ENCODE measurements around the gene PLCB1.
"Not testable (repeated sequence)": the region's sequence is repeated elsewhere in the genome, so short reads cannot be mapped to it uniquely, and the experiment has no call there.

PLCB1 gene

GRCh38 chr20:8156235-8157079 lies 24.4 kb downstream of the PLCB1 start:
- DNase-seq = no peak

- DNase-seq = not testable (repeated sequence)
Measured at GRCh38 chr20:8159217-8159616, 27.2 kb downstream of the PLCB1 start.

DNA sequence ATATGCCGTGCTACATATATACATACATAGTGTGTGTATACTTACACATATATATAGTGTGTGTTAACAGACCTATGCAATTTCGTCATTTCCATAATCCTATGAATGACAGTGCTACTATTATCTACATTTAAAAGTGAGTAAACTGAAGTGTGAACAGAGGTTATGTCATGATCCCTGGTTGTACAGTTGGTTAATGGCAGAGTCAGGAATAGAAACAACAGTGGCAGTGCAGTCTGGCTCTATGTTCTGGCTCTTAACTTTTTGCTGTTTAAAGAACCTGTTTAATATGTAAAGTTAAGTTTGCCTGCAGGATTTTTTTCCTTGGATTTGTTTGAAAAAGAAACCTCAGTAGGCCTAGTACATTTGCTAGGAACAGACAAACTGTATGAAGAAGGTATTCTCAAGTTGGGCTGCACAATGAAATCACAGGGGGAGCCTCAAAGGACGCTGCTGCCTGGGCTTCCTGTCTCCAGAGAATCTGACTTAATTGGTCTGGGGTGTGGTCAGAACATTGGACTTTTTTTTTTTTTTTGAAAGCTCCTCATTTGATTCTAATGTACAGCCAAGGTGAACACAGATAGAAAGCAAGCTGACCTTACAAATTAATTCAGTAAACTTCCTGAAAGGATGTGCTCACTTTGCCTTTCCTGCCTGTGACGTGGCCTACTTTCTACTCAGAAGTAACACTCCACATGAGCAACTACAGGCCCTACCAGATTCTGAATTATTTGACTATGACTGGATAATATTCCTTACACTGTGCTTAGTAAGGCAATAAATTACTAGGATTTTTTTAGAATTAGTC lies 29.4 kb downstream of the PLCB1 start:
- no peak for DNase-seq

DNA sequence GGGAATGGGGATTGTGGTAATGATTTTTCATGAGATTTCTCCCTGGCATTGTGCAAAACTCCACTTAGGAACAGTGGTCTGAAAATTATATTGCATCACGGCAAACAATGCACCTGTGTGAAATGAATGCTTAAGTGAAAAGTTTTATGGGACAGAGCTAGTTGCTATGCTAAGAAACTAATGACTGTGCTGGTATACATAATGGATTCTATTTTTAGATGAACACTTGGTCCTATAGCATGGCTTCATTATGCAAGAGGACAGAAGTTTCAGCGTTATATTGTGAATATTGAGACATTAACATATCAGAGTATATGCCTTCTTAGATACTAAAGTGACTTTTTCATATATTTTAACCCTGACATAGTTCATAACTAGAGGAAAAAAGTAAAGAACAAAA lies 30.5 kb downstream of the PLCB1 start:
- no peak for DNase-seq

DNA sequence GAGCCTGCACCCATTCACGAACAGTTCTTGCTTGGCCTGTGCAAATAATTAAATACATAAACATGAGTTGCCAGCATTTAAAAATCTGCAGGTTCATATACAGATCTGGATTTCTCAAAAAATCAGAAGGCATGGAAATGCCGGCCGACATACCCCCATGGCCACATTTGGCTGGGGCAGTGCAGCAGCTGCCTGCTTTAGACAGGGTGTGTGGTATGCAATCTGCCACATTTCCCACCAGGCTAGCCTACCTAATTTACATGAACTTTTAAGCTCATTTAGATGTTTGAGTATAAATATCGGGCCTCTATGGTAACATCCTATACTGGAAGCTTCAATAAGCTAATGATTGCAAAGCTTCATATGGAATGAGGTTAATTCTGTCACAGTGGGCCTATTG lies 31.5 kb downstream of the PLCB1 start:
- no peak for DNase-seq

DNA sequence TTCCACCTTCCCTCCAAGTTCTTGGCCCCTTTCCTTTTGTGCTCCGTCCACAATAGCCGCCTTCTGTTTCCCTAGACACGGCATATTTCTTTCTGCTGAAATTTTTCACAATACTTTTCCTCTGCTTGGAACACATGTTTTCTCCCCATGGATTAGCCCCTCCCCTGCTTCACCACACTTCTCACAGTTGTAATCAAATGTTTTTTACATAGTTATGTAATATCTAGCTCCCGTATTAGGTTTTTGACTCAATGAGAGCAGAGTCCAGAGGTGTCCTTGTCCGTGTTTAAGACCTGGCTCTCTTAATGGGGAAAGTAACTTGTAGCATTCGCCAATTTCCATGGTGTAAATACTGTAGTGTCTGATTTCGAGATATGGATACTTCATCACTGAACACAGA lies 34.7 kb downstream of the PLCB1 start:
- DNase-seq = no peak

DNA sequence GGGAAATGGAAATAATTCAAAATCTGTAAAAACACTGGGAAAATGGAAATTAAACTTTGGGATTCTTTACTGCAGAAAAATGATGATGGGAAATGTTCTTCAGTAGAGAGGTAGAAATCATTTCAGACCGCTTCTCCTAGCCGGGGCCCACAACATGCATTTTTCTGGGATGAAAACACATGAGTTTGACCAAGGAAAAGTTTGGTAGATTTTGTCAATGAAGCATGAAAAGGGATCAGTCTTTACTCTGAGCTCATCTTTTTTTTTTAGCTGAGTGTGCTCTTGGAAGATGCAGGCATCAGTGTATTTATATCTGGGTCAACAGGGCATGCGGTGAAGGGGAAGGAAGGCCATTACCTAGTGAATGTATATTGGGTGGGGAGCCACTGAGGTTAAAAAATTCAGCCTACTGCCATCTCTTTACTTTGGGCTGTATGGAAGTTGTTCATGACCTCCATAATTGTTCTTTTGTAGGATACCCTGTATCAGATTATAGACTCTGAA lies 36.8 kb downstream of the PLCB1 start:
- no peak for DNase-seq

DNA sequence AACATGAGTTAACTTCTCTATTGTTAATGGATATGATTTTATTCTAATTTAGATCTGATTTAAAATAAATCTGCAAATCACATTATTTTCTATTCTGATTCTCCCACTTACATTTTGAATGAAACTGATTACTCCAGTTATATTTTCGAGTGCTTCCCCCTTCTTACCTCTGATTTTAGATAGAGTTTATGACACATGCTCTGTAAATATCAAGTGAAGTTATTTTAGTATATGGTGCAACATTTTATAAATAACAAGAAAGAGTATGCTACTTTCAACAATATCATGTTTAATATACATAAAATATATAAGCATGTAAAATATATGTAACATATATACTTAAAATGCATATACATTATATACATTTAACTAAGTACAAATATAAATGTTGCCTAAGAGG lies 38.9 kb downstream of the PLCB1 start:
- no peak for DNase-seq

GRCh38 chr20:8172191-8172590 lies 40.1 kb downstream of the PLCB1 start:
- DNase-seq = no peak

DNA sequence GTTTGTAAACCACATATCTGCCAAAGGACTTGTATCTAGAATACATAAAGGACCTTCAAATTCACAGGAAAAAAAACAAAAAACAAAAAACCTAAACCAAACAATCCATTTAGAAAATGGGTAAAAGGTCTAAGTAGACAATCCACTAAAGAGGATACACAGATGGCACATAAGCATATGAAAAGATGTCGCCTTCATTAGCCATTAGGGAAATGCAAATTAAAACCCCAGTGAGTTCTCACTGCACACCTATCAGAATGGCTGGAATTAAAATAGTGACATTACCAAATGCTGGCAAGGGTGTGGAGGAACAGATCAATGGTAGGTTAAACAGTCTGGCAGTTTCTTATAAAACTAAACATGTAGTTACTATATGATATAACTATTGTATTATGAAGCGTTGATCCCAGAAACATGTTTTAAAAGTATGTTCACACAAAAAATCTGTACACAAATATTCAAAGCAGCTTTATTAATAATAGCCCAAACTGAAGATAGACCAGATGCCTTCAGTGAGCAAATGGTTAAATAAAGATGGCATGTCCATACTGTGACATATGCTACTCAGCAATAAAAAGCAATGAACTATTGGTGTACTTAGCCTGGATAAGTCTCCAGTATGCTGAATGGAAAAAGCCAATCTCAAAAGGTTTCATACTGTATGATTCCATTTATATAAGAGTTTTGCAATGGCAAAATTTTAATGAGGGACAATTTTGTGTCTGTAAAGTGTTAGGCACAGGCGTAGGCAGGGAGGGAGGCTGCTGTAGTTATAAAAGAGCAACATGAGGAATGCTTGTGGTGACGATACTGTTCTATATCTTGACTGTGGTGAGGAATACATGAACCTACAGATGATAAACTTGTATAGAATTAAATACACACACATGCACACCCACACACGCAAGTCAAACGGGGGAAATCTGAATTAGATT lies 43.9 kb downstream of the PLCB1 start:
- peak; percentile 28 for DNase-seq

DNA sequence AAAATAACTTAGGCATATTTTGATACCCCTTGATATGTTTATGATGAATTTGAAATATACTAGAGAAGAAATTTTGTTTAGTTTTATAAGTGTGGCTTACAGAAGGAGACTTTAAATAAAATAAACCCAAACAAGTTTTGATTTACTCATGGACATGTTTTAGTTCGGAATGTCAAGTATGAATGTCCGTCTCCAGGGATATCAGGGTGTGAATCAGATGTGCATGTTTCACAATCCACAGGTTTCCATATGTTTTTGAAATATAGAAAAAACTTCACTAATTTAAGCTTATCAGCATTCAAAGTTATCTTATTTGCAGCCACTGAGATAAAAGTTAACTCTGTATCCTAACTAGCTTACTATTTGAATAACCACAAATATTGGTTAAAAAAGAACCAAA lies 51.5 kb downstream of the PLCB1 start:
- DNase-seq = no peak

DNA sequence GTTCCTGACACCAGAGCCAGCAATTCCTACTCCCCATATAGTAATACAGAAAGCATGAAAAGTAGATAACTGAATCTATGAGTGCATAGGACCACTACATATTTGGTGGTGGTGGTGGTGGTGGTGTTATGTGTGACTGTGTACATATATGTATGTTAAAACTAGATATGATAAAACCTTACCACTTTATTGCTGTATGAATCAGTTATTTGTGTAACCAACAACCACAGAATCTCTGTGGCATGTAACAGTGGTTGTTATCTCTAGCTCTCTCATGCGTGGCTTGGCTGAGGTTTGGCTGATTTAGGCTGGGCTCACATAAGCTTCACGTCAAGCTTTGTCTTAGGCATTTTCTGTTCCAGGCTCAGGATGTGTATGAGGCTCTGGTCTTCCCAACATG lies 55.7 kb downstream of the PLCB1 start:
- no peak for DNase-seq

- DNase-seq = no peak
Measured at GRCh38 chr20:8190043-8190880, 58.2 kb downstream of the PLCB1 start.

DNA sequence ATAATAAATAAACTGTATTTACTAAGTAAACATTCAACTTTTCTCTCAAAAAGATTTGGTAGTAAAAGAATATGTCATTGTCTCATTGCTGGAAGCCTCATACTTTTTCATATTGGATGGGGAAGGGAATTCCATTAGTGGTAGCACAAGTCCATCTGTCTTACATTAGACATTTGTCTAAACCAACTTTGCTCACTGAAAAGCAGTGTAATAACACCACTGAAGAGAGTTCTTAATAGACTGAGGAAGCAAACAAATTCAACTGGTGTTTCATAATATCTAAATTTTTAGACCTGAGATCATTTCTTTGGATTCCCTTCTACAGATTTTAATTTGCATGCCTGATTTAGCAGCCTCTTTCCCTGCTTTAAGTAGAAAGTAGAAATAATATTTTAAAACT lies 62.7 kb downstream of the PLCB1 start:
- no peak for DNase-seq

- no peak for DNase-seq
Measured at GRCh38 chr20:8196096-8196495, 64.0 kb downstream of the PLCB1 start.

DNA sequence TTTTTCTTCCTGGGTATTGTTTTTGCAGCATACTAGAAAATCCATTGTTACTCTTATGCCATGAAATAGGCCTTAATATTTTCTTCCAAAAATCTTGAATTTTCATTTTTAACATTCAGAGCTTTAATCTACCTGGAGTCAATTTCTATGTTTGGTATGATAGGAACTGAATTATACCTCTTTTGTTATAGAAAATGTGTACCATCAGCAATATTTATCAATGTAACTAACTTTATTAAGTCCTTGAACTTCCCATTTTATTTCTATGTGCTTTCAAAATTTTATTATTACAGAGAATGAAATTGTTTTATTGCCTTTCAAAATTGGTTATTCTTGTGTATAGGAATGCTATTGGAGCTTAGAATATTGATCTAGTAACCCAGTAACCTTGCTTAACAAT lies 68.2 kb downstream of the PLCB1 start:
- no peak for DNase-seq

GRCh38 chr20:8203366-8203765 lies 71.3 kb downstream of the PLCB1 start:
- DNase-seq = no peak

DNA sequence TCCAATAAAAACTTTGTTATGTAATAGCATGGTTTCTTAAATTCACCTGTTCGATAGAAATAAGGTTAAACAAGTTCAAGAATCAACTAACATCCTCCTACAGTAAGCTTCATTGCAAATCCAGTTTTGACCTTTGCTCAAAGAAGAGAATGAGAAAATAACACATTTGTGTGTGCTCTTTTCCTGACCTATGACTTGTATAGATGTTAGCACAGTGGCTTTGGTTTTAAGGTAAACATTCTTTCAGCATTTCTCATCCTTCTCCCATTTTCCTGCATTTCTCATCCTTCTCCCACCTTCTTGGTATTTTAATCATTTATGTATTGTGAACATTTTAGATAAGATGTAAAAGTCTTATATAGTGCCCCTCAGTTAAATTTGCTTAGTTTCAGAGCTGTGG lies 73.9 kb downstream of the PLCB1 start:
- no peak for DNase-seq

GRCh38 chr20:8208226-8208625 lies 76.2 kb downstream of the PLCB1 start:
- no peak for DNase-seq

DNA sequence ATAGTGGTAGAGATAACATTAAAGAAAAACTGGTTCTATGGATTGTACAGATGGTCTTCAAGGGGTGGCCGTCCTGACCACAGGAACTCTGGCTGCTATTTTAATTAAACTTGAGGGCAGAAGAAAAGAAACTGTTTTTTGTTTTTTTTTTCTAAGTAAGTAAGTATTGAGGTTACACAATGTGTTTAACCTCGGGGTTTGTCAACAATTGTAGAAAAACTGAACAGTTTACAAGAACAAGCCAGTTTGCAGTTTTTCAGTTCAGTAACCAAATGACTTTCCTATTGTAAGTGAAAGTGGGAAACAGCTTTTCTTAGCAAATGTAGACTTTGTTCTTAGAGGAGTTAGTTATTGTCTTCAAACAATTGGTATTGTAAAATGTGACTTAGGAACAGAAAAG lies 77.0 kb downstream of the PLCB1 start:
- DNase-seq = no peak

- DNase-seq = no peak
Measured at GRCh38 chr20:8210749-8211148, 78.7 kb downstream of the PLCB1 start.

DNA sequence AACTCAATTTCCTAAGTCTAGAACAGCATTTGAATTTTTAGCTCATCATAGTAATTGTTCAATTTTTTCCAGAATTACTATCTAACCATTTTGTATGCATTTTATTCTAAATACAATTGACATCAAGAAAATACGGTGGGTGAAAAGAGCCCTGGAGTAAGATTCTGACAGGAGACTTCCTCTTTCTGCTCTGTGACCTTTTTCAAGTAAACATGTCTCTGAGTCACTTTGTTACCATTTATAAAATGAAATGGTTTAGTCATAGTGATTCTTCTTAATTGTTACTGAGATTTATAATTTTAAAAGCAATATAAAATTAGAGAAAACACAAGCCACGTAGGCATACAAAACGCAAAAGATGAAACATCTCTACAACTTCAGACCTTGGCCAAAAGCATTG lies 80.2 kb downstream of the PLCB1 start:
- no peak for DNase-seq
